IPS-NIHi7 (cell line): Measurements from ENCODE around the gene SCRN2.

Experiments
- DNase-seq: peaks from one replicate; pipeline ENCODE4 v3.0.0; 2012; ENCODE audit warnings: mixed read lengths; ENCODE audit errors: extremely low spot score

SCRN2 gene

GRCh38 chr17:47846716-47847340, 5.8 kb upstream of the SCRN2 start:
- no peak for DNase-seq

DNA sequence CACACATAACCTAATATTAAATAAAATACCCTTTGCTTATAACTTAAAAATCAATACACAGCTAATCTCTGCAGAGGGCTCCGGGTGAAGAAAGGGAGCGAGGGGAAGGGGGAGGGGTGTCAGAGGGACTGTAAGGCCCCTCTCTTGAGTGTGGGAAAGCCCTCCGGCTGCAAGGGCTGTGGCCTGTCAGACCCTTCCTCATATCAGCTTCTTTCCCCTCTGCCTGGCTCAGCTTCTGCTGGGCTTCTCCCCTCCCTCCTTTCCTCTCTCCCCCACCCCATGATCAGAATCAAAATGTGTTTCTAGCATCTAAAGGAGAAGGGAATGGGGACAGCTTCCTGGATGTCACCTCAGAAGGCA, 4.6 kb upstream of the SCRN2 start:
- no peak for DNase-seq

- no peak for DNase-seq
These were observed 4.0 kb upstream of the SCRN2 start for GRCh38 chr17:47844814-47845715.

DNA sequence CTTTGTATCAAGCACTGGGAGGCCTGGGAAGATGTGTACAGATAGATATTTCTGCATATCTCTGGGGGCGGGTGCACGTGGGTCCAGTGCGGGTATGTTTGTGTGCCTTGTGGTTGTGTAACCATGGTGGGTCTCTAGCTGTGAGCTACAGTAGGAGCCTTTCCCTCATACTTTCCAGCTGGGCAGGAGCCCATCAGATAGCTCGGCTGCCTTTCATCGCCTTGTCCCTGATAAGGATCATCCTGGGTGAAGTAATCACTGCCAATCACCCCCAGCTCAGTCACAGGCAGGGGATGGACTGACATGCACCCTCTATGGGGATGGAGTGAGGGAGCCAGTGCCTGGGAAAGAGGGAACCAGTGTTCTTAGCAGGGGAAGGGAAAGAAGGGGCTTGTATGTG, 3.2 kb upstream of the SCRN2 start:
- no peak for DNase-seq

DNA sequence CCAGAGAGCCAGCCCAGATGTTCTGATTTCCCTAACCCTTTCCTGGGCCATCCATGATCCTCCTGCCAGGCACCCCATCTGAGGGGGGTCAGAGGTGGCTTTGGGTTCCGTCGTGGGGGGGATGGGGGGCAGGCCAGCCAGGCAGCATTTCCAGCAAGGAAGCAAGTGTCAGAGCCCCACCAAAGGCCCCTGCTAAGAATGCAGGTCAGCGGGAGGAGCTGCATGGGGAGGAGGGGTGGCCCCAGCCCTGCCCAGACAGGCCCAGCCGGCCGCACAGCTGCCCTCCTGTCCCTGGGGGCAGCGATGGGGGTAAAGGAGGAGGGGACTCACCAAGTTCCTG, 2.3 kb upstream of the SCRN2 start:
- DNase-seq = no peak

DNA sequence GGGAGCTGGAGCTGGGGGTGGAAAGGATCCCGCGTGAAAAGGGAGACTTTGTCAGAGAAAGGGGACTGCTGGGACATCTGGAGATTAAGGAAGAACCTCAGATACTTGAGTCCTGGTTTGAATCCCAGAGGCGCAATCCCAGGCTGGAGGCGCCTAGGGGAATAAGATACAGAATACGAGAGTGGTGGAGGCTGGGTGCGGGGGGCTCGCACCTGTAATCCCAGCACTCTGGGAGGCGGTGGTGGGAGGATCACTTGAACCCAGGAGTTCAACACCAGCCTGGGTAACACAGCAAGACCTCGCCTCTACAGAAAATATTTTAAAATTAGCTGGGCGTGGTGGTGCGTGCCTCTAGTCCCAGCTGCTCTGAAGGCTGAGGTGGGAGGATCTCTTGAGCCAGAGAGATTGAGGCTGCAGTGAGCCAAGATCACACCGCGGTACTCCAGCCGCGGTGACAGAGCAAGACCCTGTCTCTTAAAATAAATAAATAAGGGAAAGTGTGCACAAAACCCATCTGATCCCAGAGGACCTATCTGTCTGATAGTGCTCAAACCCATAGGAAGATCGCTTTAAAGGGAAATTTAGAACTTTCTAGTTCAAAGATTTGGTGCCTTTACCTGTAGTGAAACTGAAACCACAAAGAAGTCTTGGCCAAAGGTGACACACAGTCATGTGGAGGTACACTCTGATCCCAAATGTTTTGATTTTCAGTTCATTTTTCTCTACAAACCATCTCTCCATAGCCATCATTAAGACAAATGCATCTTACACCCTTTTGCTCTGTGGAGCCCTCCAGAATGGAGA, 617 bp upstream of the SCRN2 start:
- no peak for DNase-seq

- DNase-seq = no peak
These were observed 902 bp downstream of the SCRN2 start for GRCh38 chr17:47840001-47840741.

GRCh38 chr17:47839071-47839470, 2.0 kb downstream of the SCRN2 start:
- no peak for DNase-seq

DNA sequence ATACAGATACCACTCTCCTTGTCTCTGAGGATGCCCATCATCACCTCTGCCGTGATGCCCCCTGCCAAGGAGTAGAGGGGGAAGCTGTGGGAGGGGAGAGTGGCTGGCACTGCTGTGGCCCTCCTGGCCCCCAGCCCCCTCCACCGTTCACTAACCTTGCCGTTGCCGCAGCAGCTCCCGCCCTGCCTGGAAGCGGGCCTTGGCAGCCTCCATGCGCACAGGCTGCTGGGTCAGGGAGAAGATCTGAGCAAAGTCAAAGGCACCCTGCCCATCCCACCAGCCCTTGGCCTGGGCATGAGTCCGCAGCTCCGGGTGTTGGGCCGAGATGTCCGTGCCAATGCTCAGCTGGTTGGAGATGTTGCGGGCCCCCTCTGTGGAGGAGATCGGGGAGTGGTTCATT, 2.4 kb downstream of the SCRN2 start:
- DNase-seq = no peak

DNA sequence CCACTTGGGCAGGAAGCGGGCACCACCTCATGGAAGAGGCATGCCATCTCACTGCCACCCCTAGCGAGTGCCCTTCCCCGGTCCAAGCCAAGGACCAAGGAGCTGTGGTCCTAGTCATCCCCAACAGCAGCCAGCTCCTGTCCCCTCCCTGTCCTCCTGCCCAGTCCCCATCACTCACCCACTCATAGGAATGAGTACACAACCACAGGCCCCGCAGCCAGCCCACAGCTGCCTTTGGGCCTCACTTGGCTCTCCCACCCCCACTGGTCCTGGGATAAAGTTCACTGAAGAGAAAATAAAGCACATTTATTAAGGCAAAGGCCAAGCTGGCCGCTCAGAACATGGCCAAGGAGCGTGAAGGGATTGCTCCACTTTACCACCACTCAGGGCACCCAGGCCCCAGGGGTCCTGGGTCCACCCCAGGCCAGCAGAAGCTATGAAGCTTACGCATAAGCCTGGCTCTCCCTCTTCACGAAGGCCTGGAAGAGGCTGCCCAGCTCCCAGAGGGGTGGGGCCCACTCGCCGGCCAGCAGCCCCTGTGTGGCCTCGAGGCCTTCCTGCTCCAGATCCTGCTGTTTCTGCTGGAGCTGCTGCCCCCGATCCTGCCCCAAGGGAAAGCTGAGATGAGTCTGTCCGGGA, 3.6 kb downstream of the SCRN2 start:
- DNase-seq = no peak

DNA sequence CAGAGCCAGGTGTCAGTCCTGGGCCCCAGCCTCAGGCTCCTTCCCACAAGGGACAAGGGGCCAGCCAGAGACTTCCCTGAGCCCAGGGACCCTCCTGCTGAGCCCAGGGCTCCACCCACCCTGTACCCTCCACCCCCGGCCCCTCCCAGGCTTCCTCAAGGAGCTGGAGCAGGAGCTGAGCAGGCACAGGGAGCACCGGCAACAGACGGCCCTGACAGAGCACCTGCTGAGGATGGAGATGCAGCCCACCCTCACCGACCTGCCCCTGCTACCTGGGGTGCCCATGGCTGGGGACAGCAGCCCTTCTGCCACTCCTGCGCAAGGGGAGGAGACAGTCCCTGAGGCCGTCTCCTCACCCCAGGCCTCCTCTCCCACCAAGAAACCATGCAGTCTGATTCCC, 4.5 kb downstream of the SCRN2 start:
- no peak for DNase-seq

DNA sequence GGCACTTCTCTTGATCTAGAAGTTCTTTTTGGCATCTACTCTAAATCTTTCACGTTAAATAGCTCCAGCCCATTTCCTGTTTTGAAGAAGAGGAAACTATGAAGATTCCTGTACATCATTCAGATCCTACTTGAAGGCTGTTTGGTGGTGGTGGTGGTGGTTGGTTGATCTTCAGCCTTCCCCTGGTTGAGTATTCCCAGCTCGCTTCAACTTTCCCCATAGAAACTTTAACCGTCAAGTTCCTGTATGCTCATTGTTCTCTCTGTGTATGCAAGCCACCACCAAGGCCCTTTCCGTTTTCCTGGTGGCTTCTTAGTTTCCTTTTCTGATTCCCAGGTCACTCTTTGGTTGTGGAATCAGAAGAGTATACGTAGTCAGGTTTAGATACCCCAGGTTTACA, 6.3 kb downstream of the SCRN2 start:
- no peak for DNase-seq

GRCh38 chr17:47831934-47832327, 9.1 kb downstream of the SCRN2 start:
- DNase-seq = no peak

GRCh38 chr17:47831003-47831933, 9.8 kb downstream of the SCRN2 start, which contains the start of the genes LRRC46 and MRPL10:
LRRC46 (plus strand) TSS chr17:47831670; CDS start chr17:47831990, 320 bp downstream.
MRPL10 (minus strand) TSS chr17:47831541; CDS start chr17:47831511, 30 bp downstream.
- peak; percentile 100 for DNase-seq

GRCh38 chr17:47830396-47831002, 10.6 kb downstream of the SCRN2 start:
- no peak for DNase-seq

- no peak for DNase-seq
These were observed 11.2 kb downstream of the SCRN2 start for GRCh38 chr17:47829870-47830269.

- DNase-seq = no peak
These were observed 17.6 kb downstream of the SCRN2 start for GRCh38 chr17:47823519-47823918.

DNA sequence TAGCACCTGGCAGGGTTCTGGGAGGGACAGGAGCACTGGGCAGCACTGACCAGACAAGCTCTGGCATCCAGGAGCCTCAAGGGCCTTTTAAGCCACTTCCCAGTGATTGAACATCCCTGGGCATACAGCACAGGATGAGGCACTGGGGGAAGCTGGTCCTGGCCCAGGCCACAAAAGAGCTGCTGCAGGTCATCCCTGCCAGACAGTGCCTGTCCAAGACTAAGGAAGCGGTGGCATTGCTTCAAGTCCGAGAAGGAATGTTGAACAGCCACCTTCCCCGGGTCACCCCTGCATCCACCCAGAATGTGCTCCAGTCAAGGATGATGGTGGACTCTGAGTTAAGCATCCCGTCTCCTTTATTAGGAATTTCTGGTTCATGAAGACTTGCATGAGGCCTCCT, 18.3 kb downstream of the SCRN2 start:
- no peak for DNase-seq
